Measurements from ENCODE around the gene CHI3L1. TPM values are rescaled to one million over a fixed set of nuclear protein-coding genes. Genes with fewer than 3 reads are reported as not detected.

CHI3L1 gene
- total and polyA plus RNA-seq, 10 of the 15 experiments (the other 5 are each of a cell fraction or from before 2014, with no cell fraction given) = 0.10 to 1.7 (median 0.39) TPM

DNA sequence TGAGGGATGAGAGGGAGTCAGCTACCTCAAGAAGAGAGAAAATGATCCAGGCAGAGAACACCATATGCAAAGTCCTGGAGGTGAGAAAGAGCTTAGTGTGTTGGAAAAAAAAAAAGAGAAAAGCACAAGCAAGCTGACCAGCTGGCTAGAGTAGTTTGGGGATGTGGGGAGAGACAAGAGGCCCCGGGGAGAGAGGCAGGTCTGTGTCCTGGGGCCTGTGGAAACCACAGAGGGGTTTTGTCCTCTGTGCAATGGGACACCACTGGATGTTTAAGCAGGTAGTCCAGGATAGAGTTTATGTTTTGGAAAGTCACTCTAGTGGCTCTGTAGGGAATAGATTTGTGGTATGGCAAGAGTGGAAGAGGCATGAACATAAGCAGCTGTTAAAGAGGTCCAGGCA, 14.4 kb upstream of the CHI3L1 start:
- no peak for DNase-seq (ENCODE audit: low read depth, low spot score)
- H3K9me3 ChIP-seq (replicated peaks; ENCODE audit: control insufficient read depth, insufficient read depth, low read length) = no peaks in the 10 kb centered on the region
- FAIRE-seq = no peak
- H3K9ac ChIP-seq (ENCODE audit: control insufficient read depth, insufficient read depth, low read length) = no peak overlapping the region
- H3K4me2 ChIP-seq (ENCODE audit: control insufficient read depth, insufficient read depth) = no peak overlapping the region
- peaks cover 0 to 5% of the 10 kb centered on the region in 2 experiments; a peak in 3 of 4 replicates for H3K27me3 ChIP-seq (replicated peaks in 1 of 2; ENCODE audit: control insufficient read depth in 2 of 2, insufficient read depth in 2 of 2, low read length in 1 of 2)
- no peaks in the 10 kb centered on the region for H3K36me3 ChIP-seq (ENCODE audit: control insufficient read depth in 2 of 2, insufficient read depth in 2 of 2, low read length in 1 of 2)
- BruUV-seq (replicated peaks) = no TSS peak
- intact Hi-C loops (cut with micrococcal nuclease; ENCODE audit: unreplicated experiment) (no loop called here), in situ Hi-C loops (cut with MboI) (no loop called here)
- 0% methylated on average over 1 of the region's 1 CpG for WGBS (ENCODE audit: insufficient coverage, insufficient replicate concordance, low lambda C conversion rate, missing lambda C conversion rate)
- no peaks in the 10 kb centered on the region for H3K4me1 ChIP-seq (ENCODE audit: control insufficient read depth, insufficient read depth, low read length)
- no peak overlapping the region for H2AFZ ChIP-seq (ENCODE audit: control insufficient read depth, low read depth, low read length)
- H3K4me3 ChIP-seq = no peak overlapping the region
- CTCF ChIA-PET = interaction anchor here (1.0 to 1.9 kb wide), 4 partner anchors 13 to 83 kb away, joined by 4 to 13 read pairs (median 4); no protein-coding TSS in a partner anchor
- H3K79me2 ChIP-seq (ENCODE audit: control insufficient read depth, insufficient read depth, low read length) = no peaks in the 10 kb centered on the region
- RAD21 ChIA-PET (ENCODE audit: unreplicated experiment) = interaction anchor here (0.7 kb wide), 1 partner anchor 1652 kb away, joined by 3 read pairs; no protein-coding TSS in a partner anchor
- no peak for ATAC-seq
- POLR2A ChIA-PET = no interaction called here
- H3K27ac ChIP-seq (ENCODE audit: control insufficient read depth, insufficient read depth) = no peak overlapping the region
- no peaks in the 10 kb centered on the region; the same call in 1 of the 2 replicates for H4K20me1 ChIP-seq (ENCODE audit: control insufficient read depth, insufficient read depth)
- SMC1A ChIA-PET (ENCODE audit: uncharacterized antibody, unreplicated experiment) = interaction anchor here (1.0 to 1.6 kb wide), 2 partner anchors 9 to 11 kb away, joined by 3 to 4 read pairs; no protein-coding TSS in a partner anchor
- TF ChIP-seq BRCA1 (IDR thresholded peaks at IDR 0.05; ENCODE audit: low read depth, low read length) (no peak), CTCF (IDR thresholded peaks at IDR 0.05 in 2 of 3, conservative IDR thresholded peaks at IDR 0.05 in 1 of 3; ENCODE audit: control insufficient read depth in 2 of 3, extremely low read depth in 1 of 3, insufficient read depth in 1 of 3, low read depth in 3 of 3, low read length in 3 of 3) (no peak), ESRRA (IDR thresholded peaks at IDR 0.05; ENCODE audit: low read length) (no peak), BMI1 (IDR thresholded peaks at IDR 0.05; ENCODE audit: borderline replicate concordance) (no peak), REST (IDR thresholded peaks at IDR 0.05; ENCODE audit: low read depth, low read length) (no peak), SKIL (IDR thresholded peaks at IDR 0.05; ENCODE audit: low read depth, poor library complexity, severe bottlenecking) (no peak), BCL11A (IDR thresholded peaks at IDR 0.05; ENCODE audit: low read depth, low read length) (no peak), WRNIP1 (IDR thresholded peaks at IDR 0.05; ENCODE audit: borderline replicate concordance, low read depth, low read length) (no peak), SREBF2 (IDR thresholded peaks at IDR 0.05; ENCODE audit: low read length) (no peak), RB1 (IDR thresholded peaks at IDR 0.05; ENCODE audit: borderline replicate concordance) (no peak), IKZF2 (IDR thresholded peaks at IDR 0.05) (no peak), ZNF207 (IDR thresholded peaks at IDR 0.05; ENCODE audit: borderline replicate concordance) (no peak)
- TF ChIP-seq, protein P1, sequence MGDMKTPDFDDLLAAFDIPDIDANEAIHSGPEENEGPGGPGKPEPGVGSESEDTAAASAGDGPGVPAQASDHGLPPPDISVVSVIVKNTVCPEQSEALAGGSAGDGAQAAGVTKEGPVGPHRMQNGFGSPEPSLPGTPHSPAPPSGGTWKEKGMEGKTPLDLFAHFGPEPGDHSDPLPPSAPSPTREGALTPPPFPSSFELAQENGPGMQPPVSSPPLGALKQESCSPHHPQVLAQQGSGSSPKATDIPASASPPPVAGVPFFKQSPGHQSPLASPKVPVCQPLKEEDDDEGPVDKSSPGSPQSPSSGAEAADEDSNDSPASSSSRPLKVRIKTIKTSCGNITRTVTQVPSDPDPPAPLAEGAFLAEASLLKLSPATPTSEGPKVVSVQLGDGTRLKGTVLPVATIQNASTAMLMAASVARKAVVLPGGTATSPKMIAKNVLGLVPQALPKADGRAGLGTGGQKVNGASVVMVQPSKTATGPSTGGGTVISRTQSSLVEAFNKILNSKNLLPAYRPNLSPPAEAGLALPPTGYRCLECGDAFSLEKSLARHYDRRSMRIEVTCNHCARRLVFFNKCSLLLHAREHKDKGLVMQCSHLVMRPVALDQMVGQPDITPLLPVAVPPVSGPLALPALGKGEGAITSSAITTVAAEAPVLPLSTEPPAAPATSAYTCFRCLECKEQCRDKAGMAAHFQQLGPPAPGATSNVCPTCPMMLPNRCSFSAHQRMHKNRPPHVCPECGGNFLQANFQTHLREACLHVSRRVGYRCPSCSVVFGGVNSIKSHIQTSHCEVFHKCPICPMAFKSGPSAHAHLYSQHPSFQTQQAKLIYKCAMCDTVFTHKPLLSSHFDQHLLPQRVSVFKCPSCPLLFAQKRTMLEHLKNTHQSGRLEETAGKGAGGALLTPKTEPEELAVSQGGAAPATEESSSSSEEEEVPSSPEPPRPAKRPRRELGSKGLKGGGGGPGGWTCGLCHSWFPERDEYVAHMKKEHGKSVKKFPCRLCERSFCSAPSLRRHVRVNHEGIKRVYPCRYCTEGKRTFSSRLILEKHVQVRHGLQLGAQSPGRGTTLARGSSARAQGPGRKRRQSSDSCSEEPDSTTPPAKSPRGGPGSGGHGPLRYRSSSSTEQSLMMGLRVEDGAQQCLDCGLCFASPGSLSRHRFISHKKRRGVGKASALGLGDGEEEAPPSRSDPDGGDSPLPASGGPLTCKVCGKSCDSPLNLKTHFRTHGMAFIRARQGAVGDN (IDR thresholded peaks at IDR 0.05) = no peak

All from GM12878 (cell line).